Measurements from ENCODE around the gene GRID1. TPM values are rescaled to one million over a fixed set of nuclear protein-coding genes. Genes with fewer than 3 reads are reported as not detected.

Gene GRID1
- polyA plus RNA-seq, 1 experiment: 0.49 TPM

DNA sequence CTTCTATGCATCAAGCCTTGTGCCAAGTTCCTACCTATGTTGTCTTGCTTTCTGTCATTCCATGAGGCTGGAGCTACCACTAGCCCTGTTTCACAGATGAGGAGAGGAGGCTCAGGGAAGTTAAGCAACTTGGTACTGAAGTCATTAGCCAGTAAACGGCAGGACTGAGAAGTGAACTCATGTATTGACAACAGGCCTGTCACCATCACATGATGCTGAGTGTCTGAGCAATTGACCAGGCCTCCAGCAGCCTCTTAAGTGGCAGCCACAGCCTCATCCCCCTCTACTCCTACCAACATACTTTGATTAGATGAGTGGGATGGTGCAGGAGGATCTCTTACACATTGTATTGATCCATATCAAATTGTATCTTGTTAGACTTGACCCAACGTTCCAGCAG lies 317.6 kb downstream of the GRID1 start:
- CTCF ChIA-PET: no interaction called here
- POLR2A ChIA-PET: no interaction called here
- Histone ChIP-seq H3K27me3 (ENCODE audit: control insufficient read depth, insufficient read depth, low read length) (no peaks in the 10 kb centered on the region), H3K4me3 (ENCODE audit: low read depth, low read length) (no peak overlapping the region), H3K36me3 (ENCODE audit: control insufficient read depth, insufficient read depth, low read length) (no peaks in the 10 kb centered on the region)
- no peak for DNase-seq (ENCODE audit: low read depth)
- TF ChIP-seq, protein P1, sequence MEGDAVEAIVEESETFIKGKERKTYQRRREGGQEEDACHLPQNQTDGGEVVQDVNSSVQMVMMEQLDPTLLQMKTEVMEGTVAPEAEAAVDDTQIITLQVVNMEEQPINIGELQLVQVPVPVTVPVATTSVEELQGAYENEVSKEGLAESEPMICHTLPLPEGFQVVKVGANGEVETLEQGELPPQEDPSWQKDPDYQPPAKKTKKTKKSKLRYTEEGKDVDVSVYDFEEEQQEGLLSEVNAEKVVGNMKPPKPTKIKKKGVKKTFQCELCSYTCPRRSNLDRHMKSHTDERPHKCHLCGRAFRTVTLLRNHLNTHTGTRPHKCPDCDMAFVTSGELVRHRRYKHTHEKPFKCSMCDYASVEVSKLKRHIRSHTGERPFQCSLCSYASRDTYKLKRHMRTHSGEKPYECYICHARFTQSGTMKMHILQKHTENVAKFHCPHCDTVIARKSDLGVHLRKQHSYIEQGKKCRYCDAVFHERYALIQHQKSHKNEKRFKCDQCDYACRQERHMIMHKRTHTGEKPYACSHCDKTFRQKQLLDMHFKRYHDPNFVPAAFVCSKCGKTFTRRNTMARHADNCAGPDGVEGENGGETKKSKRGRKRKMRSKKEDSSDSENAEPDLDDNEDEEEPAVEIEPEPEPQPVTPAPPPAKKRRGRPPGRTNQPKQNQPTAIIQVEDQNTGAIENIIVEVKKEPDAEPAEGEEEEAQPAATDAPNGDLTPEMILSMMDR (IDR thresholded peaks at IDR 0.05; ENCODE audit: insufficient read depth, low read depth, low read length): no peak

DNA sequence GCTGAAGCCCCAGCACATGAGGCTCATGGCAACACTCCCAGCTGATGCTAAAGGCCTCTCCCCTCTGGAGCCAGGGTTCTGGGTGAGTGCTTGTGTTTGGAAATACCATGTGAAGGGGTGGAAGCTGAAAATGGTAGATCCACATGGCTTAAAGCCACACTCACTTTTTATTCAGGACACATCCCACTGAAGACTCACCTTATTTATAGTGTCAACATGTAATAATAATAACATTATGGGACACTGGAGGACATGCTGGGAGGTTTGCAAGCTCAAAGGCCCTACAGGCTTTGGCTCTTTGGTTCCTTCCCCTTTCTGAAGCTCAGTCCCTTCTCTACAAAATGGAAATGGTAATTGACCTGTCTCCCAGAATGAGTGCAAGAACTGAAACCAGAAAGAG lies 318.0 kb downstream of the GRID1 start:
- no peak overlapping the region for H3K4me3 ChIP-seq (ENCODE audit: low read depth, low read length)
- CTCF ChIA-PET: no interaction called here
- POLR2A ChIA-PET: no interaction called here
- H3K36me3 ChIP-seq (ENCODE audit: control insufficient read depth, insufficient read depth, low read length): no peaks in the 10 kb centered on the region
- TF ChIP-seq, protein P1 (IDR thresholded peaks at IDR 0.05; ENCODE audit: insufficient read depth, low read depth, low read length): no peak
- H3K27me3 ChIP-seq (ENCODE audit: control insufficient read depth, insufficient read depth, low read length): no peaks in the 10 kb centered on the region
- no peak for DNase-seq (ENCODE audit: low read depth)

DNA sequence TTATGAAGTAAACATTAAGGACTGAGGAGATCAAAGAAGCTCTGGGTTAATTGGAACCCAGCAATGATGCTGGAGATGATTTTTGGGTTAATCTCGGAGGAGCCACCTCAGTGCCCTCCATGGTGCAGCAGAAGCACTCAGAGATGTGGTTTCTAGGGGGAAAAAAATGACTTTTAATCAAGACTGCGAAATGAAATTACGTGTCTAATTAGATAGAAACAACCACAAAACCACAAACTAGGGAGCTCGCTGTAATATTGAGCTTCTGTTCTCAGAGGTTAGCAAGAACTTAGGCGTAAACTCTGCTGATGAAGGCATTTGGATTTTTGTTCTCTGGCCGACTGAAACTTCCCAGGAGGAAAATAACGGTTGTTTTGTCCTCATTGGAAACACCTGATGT lies 319.0 kb downstream of the GRID1 start:
- ChIA-PET CTCF (interaction anchor here (0.6 kb wide), 1 partner anchor 24 kb away, joined by 3 read pairs; no protein-coding TSS in a partner anchor), POLR2A (no interaction called here)
- no peaks in the 10 kb centered on the region for H3K36me3 ChIP-seq (ENCODE audit: control insufficient read depth, insufficient read depth, low read length)
- H3K4me3 ChIP-seq (ENCODE audit: low read depth, low read length): no peak overlapping the region
- TF ChIP-seq, protein P1 (IDR thresholded peaks at IDR 0.05; ENCODE audit: insufficient read depth, low read depth, low read length): no peak
- no peaks in the 10 kb centered on the region for H3K27me3 ChIP-seq (ENCODE audit: control insufficient read depth, insufficient read depth, low read length)
- no peak for DNase-seq (ENCODE audit: low read depth)

DNA sequence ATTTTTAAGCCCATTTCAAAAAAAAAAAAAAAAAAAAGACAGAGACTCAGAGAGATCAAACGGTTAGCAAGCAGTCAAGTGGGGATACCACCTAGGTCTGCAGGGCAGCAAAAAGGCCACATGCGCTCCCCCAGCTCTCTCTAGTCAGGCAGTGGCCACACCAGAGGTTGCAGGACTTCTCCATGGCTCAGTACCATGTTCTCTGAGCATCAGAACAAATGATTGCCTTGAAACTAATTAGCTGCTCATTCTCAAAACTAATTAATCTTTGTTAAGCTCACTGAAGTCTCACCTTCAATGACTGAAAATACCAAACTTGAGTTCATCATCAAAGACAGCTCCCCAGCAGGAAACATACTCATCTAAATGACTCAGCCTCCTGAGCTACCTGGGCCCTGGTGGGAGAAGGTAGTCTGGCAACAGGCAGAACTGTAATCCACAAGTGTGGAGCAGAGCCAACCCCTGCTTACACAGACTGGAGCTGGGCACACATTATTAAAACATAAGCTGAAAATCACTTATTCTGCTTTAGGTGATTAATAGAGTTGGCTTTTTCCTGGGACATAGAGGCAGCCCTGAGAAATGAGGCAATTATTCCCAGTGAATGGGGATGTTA lies 319.6 kb downstream of the GRID1 start:
- H3K4me3 ChIP-seq (ENCODE audit: low read depth, low read length): no peak overlapping the region
- POLR2A ChIA-PET: no interaction called here

DNA sequence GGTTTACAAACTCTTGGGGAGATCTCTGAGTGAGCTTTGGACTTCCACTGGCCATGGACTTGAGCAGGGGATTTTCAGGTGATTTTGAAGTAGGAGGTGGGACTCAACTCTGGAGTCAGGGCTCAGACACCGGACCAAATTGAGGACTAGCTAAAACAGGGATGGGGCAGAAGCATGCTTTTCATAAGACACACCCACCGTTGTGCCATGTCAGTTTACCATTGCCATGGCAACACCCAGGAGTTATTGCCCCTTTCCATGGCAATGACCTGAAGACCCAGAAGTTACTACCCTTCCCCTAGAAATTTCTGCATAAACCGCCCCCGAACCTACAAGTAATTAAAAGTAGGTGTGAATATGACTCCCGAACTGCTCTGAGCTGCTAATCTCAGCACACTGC lies 320.7 kb downstream of the GRID1 start:
- ChIA-PET CTCF (no interaction called here), POLR2A (no interaction called here)
- DNase-seq (ENCODE audit: low read depth): no peak
- no peaks in the 10 kb centered on the region for H3K36me3 ChIP-seq (ENCODE audit: control insufficient read depth, insufficient read depth, low read length)
- no peaks in the 10 kb centered on the region for H3K27me3 ChIP-seq (ENCODE audit: control insufficient read depth, insufficient read depth, low read length)
- TF ChIP-seq, protein P1 (IDR thresholded peaks at IDR 0.05; ENCODE audit: insufficient read depth, low read depth, low read length): no peak
- H3K4me3 ChIP-seq (ENCODE audit: low read depth, low read length): no peak overlapping the region

More for the DNA sequence above, 319.6 kb downstream of the GRID1 start:
- no peaks in the 10 kb centered on the region for H3K27me3 ChIP-seq (ENCODE audit: control insufficient read depth, insufficient read depth, low read length)
- CTCF ChIA-PET: interaction anchor here (0.6 kb wide), 1 partner anchor 25 kb away, joined by 3 read pairs; no protein-coding TSS in a partner anchor
- H3K36me3 ChIP-seq (ENCODE audit: control insufficient read depth, insufficient read depth, low read length): no peaks in the 10 kb centered on the region
- TF ChIP-seq, protein P1 (IDR thresholded peaks at IDR 0.05; ENCODE audit: insufficient read depth, low read depth, low read length): no peak
- DNase-seq (ENCODE audit: low read depth): no peak
